ENCODE measurements around the gene EEF1AKMT1. TPM values are rescaled to one million over a fixed set of nuclear protein-coding genes. Genes with fewer than 3 reads are reported as not detected.

The EEF1AKMT1 gene
- total and polyA plus RNA-seq, 4 donors: 13.1 to 20.8 (median 18.4) TPM

- Histone ChIP-seq H3K27ac (ENCODE audit: low read depth, low read length) (no peak overlapping the region), H3K4me1 (ENCODE audit: control insufficient read depth, insufficient read depth, low read length) (no peaks in the 10 kb centered on the region), H3K27me3 (ENCODE audit: control insufficient read depth, insufficient read depth, low read length) (no peaks in the 10 kb centered on the region), H3K36me3 (ENCODE audit: control insufficient read depth, insufficient read depth, low read length) (peaks cover 9% of the 10 kb centered on the region), H3K9me3 (ENCODE audit: control insufficient read depth, insufficient read depth, low read length) (no peaks in the 10 kb centered on the region), H3K4me3 (ENCODE audit: low read depth, low read length) (no peak overlapping the region)
- no peak for DNase-seq (ENCODE audit: low read depth in 4 of 6, low spot score in 6 of 6)
- WGBS (ENCODE audit: insufficient coverage): 100% methylated on average over 1 of the region's 3 CpGs
Observed at GRCh38 chr13:20803180-20803965, 29.6 kb upstream of the EEF1AKMT1 start.

GRCh38 chr13:20801707-20802106 lies 27.9 kb upstream of the EEF1AKMT1 start:
- H3K9me3 ChIP-seq (ENCODE audit: control insufficient read depth, insufficient read depth, low read length): no peaks in the 10 kb centered on the region
- DNase-seq (ENCODE audit: low read depth in 4 of 6, low spot score in 6 of 6): no peak
- H3K4me1 ChIP-seq (ENCODE audit: control insufficient read depth, insufficient read depth, low read length): no peaks in the 10 kb centered on the region
- H3K27me3 ChIP-seq (ENCODE audit: control insufficient read depth, insufficient read depth, low read length): no peaks in the 10 kb centered on the region
- WGBS (ENCODE audit: insufficient coverage): 83% methylated on average over 1 of the region's 2 CpGs
- H3K27ac ChIP-seq (ENCODE audit: low read depth, low read length): no peak overlapping the region
- peaks cover 8% of the 10 kb centered on the region for H3K36me3 ChIP-seq (ENCODE audit: control insufficient read depth, insufficient read depth, low read length)
- no peak overlapping the region for H3K4me3 ChIP-seq (ENCODE audit: low read depth, low read length)

- Histone ChIP-seq H3K36me3 (ENCODE audit: control insufficient read depth, insufficient read depth, low read length) (peaks cover 4% of the 10 kb centered on the region), H3K27ac (ENCODE audit: low read depth, low read length) (no peak overlapping the region), H3K4me1 (ENCODE audit: control insufficient read depth, insufficient read depth, low read length) (no peaks in the 10 kb centered on the region), H3K4me3 (ENCODE audit: low read depth, low read length) (no peak overlapping the region), H3K27me3 (ENCODE audit: control insufficient read depth, insufficient read depth, low read length) (no peaks in the 10 kb centered on the region), H3K9me3 (ENCODE audit: control insufficient read depth, insufficient read depth, low read length) (no peaks in the 10 kb centered on the region)
- DNase-seq (ENCODE audit: low read depth in 4 of 6, low spot score in 6 of 6): no peak
- WGBS (ENCODE audit: insufficient coverage): no CpG with 5 or more reads among the region's 6 CpGs
Observed at GRCh38 chr13:20799726-20800416, 26.1 kb upstream of the EEF1AKMT1 start.

GRCh38 chr13:20798027-20798426 lies 24.3 kb upstream of the EEF1AKMT1 start:
- no peak overlapping the region for H3K4me3 ChIP-seq (ENCODE audit: low read depth, low read length)
- H3K36me3 ChIP-seq (ENCODE audit: control insufficient read depth, insufficient read depth, low read length): peaks cover 10% of the 10 kb centered on the region
- H3K27me3 ChIP-seq (ENCODE audit: control insufficient read depth, insufficient read depth, low read length): no peaks in the 10 kb centered on the region
- 77% methylated on average over 2 of the region's 4 CpGs for WGBS (ENCODE audit: insufficient coverage)
- H3K9me3 ChIP-seq (ENCODE audit: control insufficient read depth, insufficient read depth, low read length): no peaks in the 10 kb centered on the region
- no peak for DNase-seq (ENCODE audit: low read depth in 4 of 6, low spot score in 6 of 6)
- H3K4me1 ChIP-seq (ENCODE audit: control insufficient read depth, insufficient read depth, low read length): no peaks in the 10 kb centered on the region
- H3K27ac ChIP-seq (ENCODE audit: low read depth, low read length): no peak overlapping the region

- WGBS (ENCODE audit: insufficient coverage): 88% methylated on average over 3 of the region's 5 CpGs
- H3K9me3 ChIP-seq (ENCODE audit: control insufficient read depth, insufficient read depth, low read length): no peaks in the 10 kb centered on the region
- no peaks in the 10 kb centered on the region for H3K4me1 ChIP-seq (ENCODE audit: control insufficient read depth, insufficient read depth, low read length)
- peaks cover 15% of the 10 kb centered on the region for H3K36me3 ChIP-seq (ENCODE audit: control insufficient read depth, insufficient read depth, low read length)
- H3K27me3 ChIP-seq (ENCODE audit: control insufficient read depth, insufficient read depth, low read length): no peaks in the 10 kb centered on the region
- DNase-seq (ENCODE audit: low read depth in 4 of 6, low spot score in 6 of 6): no peak
- H3K27ac ChIP-seq (ENCODE audit: low read depth, low read length): no peak overlapping the region
- H3K4me3 ChIP-seq (ENCODE audit: low read depth, low read length): no peak overlapping the region
Observed at GRCh38 chr13:20796791-20797508, 23.2 kb upstream of the EEF1AKMT1 start.

GRCh38 chr13:20789665-20790064 lies 15.9 kb upstream of the EEF1AKMT1 start:
- 98% methylated on average over 6 of the region's 7 CpGs for WGBS (ENCODE audit: insufficient coverage)
- DNase-seq (ENCODE audit: low read depth in 4 of 6, low spot score in 6 of 6): no peak
- Histone ChIP-seq H3K27me3 (ENCODE audit: control insufficient read depth, insufficient read depth, low read length) (no peaks in the 10 kb centered on the region), H3K4me1 (ENCODE audit: control insufficient read depth, insufficient read depth, low read length) (no peaks in the 10 kb centered on the region), H3K27ac (ENCODE audit: low read depth, low read length) (no peak overlapping the region), H3K4me3 (ENCODE audit: low read depth, low read length) (no peak overlapping the region), H3K9me3 (ENCODE audit: control insufficient read depth, insufficient read depth, low read length) (no peaks in the 10 kb centered on the region), H3K36me3 (ENCODE audit: control insufficient read depth, insufficient read depth, low read length) (peaks cover 25% of the 10 kb centered on the region)

- no peaks in the 10 kb centered on the region for H3K9me3 ChIP-seq (ENCODE audit: control insufficient read depth, insufficient read depth, low read length)
- no peak overlapping the region for H3K4me3 ChIP-seq (ENCODE audit: low read depth, low read length)
- no peak for DNase-seq (ENCODE audit: low read depth in 4 of 6, low spot score in 6 of 6)
- H3K36me3 ChIP-seq (ENCODE audit: control insufficient read depth, insufficient read depth, low read length): peaks cover 21% of the 10 kb centered on the region
- H3K27me3 ChIP-seq (ENCODE audit: control insufficient read depth, insufficient read depth, low read length): no peaks in the 10 kb centered on the region
- no peaks in the 10 kb centered on the region for H3K4me1 ChIP-seq (ENCODE audit: control insufficient read depth, insufficient read depth, low read length)
- no CpG with 5 or more reads among the region's 1 CpG for WGBS (ENCODE audit: insufficient coverage)
- H3K27ac ChIP-seq (ENCODE audit: low read depth, low read length): no peak overlapping the region
Observed at GRCh38 chr13:20788312-20788711, 14.6 kb upstream of the EEF1AKMT1 start.

- DNase-seq (ENCODE audit: low read depth in 4 of 6, low spot score in 6 of 6): no peak
- Histone ChIP-seq H3K9me3 (ENCODE audit: control insufficient read depth, insufficient read depth, low read length) (no peaks in the 10 kb centered on the region), H3K27ac (ENCODE audit: low read depth, low read length) (no peak overlapping the region), H3K4me1 (ENCODE audit: control insufficient read depth, insufficient read depth, low read length) (no peaks in the 10 kb centered on the region), H3K36me3 (ENCODE audit: control insufficient read depth, insufficient read depth, low read length) (peaks cover 18% of the 10 kb centered on the region), H3K4me3 (ENCODE audit: low read depth, low read length) (no peak overlapping the region), H3K27me3 (ENCODE audit: control insufficient read depth, insufficient read depth, low read length) (no peaks in the 10 kb centered on the region)
- WGBS (ENCODE audit: insufficient coverage): 100% methylated on average over 5 of the region's 5 CpGs
Observed at GRCh38 chr13:20787180-20787579, 13.4 kb upstream of the EEF1AKMT1 start.

- H3K9me3 ChIP-seq (ENCODE audit: control insufficient read depth, insufficient read depth, low read length): no peaks in the 10 kb centered on the region
- 100% methylated on average over 1 of the region's 3 CpGs for WGBS (ENCODE audit: insufficient coverage)
- H3K36me3 ChIP-seq (ENCODE audit: control insufficient read depth, insufficient read depth, low read length): peaks cover 10% of the 10 kb centered on the region
- H3K4me3 ChIP-seq (ENCODE audit: low read depth, low read length): no peak overlapping the region
- H3K27me3 ChIP-seq (ENCODE audit: control insufficient read depth, insufficient read depth, low read length): no peaks in the 10 kb centered on the region
- H3K4me1 ChIP-seq (ENCODE audit: control insufficient read depth, insufficient read depth, low read length): no peaks in the 10 kb centered on the region
- no peak for DNase-seq (ENCODE audit: low read depth in 4 of 6, low spot score in 6 of 6)
- no peak overlapping the region for H3K27ac ChIP-seq (ENCODE audit: low read depth, low read length)
Observed at GRCh38 chr13:20782116-20782708, 8.5 kb upstream of the EEF1AKMT1 start.
